ENCODE data around the gene FAM241A.
"Not testable (repeated sequence)": the region's sequence is repeated elsewhere in the genome, so short reads cannot be mapped to it uniquely, and the experiment has no call there.

Gene FAM241A

DNA sequence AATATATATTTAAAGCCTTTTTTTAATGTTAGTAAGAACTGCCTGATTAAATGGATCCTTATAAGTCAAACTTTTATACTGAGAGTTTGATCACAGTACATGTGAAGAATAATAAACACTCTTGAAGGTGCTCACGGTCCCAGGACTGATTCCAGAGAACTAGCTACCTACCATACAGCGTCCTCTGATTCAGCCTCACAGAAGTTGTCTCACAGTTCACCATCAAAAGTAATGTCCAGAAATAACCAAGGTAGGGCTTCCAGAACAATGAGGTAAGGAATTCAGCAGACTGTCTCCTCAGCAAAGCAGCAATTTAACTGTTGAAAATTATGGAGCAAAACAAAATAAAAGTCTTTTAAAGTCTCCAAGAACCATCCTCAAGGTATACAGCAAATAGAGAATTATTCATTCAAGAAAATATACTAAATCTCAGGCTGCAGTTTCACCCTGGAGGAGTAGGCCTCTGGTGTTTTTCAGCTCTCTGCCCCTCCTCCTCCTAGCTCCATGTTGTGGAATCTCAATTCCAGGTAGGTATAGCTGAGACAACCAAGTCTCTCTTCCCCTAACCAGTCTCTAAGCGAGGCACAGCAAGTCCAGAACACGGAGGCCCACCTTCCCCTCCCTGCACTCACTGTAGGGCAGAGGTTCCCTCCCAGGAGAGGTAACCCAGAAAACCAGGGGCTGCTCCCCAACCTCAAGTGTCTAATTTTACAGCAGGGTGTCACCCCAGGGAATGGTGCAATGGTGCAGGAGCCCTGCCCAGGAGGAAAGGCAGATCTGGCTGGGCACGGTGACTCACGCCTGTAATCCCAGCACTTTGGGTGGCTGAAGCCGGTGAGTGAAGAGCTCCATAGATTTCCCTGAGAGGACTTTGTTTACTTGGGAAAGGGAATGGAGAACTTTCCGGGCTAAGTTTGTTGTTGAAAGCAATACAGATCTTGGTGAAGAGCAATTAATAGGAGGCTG, 28.6 kb downstream of the FAM241A start:
- DNase-seq (ENCODE audit: low read depth in 2 of 2) = no peak

GRCh38 chr4:112175840-112176239, 30.6 kb downstream of the FAM241A start:
- DNase-seq (ENCODE audit: low read depth in 2 of 2) = no peak

DNA sequence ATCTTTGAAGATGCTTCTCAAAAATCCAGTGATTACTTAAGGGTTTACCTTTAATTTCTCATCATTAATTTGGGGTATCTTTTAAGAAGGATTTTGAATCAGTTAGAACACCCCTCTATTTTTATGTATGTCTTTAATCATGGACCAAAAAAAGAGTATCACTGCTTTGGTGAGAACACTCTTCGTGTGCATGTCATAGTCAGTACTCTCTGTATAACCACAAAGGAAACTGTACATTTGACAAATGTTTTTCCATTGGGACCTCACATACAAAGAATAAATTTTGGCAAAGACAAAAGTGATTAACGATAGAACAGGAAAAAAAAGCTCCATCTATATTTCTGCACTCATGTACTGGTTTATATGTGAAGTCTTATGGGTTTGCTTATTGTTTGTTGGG, 31.3 kb downstream of the FAM241A start:
- DNase-seq (ENCODE audit: low read depth in 2 of 2) = no peak

- not testable (repeated sequence) for DNase-seq (ENCODE audit: low read depth in 2 of 2)
These were observed 33.5 kb downstream of the FAM241A start for GRCh38 chr4:112178741-112179140.

- DNase-seq (ENCODE audit: low read depth in 2 of 2) = no peak
These were observed 36.2 kb downstream of the FAM241A start for GRCh38 chr4:112181358-112182000.

DNA sequence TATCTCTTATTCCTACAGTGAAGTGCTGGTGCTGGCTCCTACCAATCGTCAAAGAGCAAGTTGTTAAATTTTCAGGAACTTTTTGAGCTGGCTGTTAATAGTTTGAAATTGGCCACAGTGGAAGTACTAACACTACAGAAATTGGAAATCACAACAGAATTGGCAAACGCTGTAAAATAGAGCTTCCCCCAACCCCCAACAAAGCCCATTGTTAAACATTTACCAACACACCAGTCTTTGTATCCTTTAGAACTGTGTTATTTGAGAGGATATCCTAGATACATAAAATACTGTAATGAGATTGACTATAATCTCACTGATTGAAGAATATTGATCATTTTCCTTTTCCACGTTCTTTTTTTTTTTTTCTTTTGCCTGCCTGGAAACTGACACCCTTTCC, 37.4 kb downstream of the FAM241A start:
- DNase-seq (ENCODE audit: low read depth in 2 of 2) = no peak

DNA sequence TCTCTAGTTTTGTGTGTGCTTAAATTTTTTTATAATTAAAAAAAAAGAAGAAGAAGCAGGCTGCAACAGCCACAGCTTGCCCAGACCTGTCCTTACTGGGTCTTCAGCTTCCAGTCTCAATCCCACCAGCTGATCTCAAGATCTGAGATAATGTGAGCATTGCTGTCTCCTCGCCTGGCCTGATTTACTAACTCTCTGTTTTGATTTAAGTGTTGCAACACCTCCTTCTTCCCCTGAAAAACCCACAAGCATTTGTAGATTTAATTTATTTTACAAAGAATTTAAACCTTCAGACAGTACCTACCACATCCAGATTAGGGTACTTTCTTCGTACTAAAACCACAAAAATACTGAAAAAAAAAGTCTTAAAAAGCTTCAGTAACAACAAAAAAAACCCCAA, 38.0 kb downstream of the FAM241A start:
- no peak for DNase-seq (ENCODE audit: low read depth in 2 of 2)

- DNase-seq (ENCODE audit: low read depth in 2 of 2) = no peak
These were observed 39.2 kb downstream of the FAM241A start for GRCh38 chr4:112184438-112184837.

DNA sequence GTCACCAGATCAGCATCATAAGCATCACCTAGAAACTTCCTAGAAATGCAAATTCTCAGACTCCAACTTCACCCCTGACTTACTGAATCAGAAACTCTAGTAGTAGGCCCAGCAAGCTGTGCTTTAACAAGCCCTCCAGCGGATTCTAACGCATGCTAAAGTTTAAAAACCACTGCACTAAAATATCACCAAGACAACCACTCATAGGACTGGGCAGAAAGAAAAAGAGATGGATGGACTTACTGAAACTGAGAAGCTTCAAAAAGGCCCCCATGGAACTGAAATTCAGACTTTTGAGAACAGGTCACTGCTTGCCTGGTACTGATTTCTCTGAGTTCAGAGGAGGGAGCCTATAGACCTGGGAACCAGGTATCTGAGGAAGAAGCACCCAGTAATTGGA, 40.1 kb downstream of the FAM241A start:
- DNase-seq (ENCODE audit: low read depth in 2 of 2) = no peak

DNA sequence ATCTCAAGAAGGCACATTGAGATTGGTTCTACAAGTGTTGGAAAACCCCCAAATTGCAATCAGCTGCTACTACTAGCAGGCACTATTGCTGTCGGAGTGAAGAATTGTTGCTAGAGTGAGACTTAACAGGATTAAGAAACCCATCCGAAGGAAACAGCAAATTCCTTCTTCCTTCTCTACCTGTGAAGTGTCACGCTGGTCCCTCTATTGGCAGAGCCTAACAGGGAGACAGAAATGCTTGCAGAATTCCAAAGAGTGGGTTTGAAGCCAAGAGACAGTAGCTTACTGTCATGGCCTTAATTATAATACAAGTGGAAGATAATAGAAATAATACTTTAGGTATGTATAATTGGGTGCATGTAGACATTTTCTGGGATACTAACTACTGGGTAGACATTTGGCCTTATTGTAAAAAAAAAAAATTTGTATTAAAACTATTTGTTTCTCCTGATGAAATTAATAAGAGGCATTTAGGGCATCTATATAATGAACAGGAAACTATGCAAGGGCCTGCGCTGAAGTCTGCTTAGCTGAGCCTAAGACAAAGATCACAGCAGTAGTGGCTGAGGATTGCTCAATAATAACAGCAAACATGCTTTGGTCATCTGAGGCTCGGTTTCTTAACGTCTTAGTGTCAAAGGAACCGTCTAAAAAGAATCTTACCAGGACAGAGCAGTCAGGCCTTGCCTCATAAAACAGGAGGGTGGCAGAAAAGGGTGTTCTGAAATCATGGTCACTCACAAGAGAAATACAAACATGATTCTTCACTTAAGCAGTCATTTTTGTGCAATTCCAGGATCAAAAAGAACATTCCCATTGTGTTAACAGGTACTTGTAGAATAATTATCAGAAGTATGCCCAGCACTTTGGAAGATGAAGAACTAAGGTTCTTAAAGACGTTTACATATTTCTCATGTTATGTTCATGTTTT, 40.8 kb downstream of the FAM241A start:
- no peak for DNase-seq (ENCODE audit: low read depth in 2 of 2)

DNA sequence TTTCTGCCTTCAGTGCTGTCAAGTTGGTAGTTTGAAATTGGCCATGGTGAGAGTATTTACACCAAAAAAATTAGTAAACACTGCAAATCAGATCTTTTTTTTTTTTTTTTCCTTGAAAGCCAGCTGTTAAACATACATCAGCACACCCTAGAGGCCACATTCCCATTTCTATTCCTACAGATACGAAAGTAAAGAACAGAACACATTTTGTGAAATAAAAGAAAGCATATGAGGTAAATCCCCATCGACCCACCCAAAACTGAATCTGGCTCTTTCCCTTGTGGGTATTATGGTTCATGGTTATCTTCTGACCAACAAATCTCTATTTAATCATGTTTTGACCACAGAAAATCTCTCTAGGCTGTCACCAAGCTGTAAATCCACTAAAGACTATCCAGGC, 44.5 kb downstream of the FAM241A start:
- no peak for DNase-seq (ENCODE audit: low read depth in 2 of 2)

DNA sequence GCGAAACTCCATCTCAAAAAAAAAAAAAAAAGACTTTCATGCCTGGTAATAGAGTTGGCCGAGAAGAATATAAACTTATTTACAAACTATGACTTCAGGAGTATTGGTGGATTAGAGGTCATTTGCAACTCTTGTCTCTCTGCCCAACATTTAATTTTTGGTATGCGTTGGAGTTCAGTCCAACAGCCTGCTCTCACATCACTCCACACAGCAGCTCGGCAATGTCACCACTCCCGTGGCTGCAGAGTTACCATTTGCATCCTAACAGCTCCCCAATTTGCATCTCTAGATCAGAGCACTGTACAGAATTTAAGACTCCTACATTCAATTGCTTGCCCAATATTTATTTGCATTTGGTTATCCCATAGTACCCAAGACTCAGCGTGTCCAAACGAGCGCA, 45.4 kb downstream of the FAM241A start:
- no peak for DNase-seq (ENCODE audit: low read depth in 2 of 2)

- DNase-seq (ENCODE audit: low read depth in 2 of 2) = no peak
These were observed 51.2 kb downstream of the FAM241A start for GRCh38 chr4:112196461-112196860.

DNA sequence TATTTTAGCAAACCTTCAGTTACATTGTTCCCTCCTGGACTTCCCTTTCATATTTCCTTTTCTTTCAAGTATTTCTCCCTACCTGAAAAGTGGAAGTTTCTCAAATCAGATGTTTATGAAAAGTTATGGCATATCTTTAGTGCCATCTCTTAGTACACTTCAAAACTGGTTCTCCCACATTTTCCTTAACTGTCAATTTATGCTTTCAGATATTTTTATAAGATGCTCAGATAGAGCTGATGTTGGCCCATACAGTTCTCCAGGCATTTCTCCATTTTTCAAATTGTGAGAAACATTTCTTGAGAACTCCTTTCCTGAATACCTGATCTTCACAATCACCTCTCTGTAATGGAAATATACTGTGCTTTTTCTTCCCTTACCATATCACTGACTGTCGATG, 53.8 kb downstream of the FAM241A start:
- no peak for DNase-seq (ENCODE audit: low read depth in 2 of 2)

- no peak for DNase-seq (ENCODE audit: low read depth in 2 of 2)
These were observed 56.8 kb downstream of the FAM241A start for GRCh38 chr4:112201915-112202505.

DNA sequence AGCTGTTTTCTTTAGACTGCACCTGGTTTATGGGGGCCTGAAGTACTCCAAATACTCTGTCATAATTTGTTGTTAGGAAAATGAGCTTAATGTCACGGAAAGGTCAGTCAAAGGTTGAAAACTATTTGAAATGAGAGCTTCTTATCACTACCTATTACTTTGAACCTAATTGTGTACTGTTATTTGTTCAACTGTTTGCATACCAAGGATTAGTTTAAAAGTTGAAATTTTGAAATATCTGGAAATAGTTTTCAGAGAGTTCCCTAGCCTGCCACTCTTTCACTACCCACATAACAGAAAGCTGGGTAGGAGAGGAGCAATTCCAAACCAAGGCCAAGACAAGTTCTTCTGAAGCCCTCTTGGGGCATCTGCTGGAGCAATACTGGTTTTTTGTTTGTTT, 58.3 kb downstream of the FAM241A start:
- DNase-seq (ENCODE audit: low read depth in 2 of 2) = no peak

- DNase-seq (ENCODE audit: low read depth in 2 of 2) = no peak
These were observed 61.2 kb downstream of the FAM241A start for GRCh38 chr4:112206431-112206830.

- DNase-seq (ENCODE audit: low read depth in 2 of 2) = not testable (repeated sequence)
These were observed 63.2 kb downstream of the FAM241A start for GRCh38 chr4:112208137-112209095.

DNA sequence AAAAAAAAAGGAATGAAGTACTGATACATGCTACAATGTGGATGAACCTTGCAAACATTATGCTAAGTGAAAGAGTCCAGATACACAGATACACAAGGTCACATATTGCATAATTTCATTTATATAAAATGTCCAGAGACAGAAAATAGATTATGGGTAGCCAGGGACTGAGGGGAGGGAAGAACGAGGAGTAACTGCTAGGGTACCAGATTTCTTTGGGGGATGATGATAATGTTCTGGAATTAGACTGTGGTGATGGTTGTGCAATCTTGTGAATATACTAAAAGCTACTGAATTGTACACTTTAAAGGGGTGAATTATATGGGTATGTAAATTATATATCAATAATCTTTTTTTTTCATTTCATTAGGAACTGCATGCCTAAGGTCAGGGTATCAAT, 65.5 kb downstream of the FAM241A start:
- no peak for DNase-seq (ENCODE audit: low read depth in 2 of 2)

DNA sequence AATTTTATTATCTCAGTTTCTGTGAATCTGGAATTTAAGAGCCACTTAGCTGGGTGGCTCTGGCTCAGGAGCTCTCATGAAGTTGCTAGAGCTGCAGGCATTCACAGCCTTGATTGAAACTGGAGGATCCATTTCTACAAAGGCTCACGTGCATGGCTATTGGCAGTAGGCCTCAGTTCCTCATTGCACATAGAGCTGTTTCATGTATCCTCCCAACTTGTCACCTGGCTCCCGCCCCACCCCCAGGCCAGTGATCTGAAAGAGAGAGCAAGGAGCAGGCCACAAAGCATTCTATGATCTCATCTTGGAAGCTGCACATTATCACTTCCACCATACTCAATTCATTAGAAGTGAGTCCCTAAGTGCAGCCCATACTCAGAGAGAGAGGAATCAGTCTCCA, 67.8 kb downstream of the FAM241A start:
- DNase-seq (ENCODE audit: low read depth in 2 of 2) = no peak

Measured in stimulated activated CD8-positive, alpha-beta memory T cell treated with anti-CD3 and anti-CD28 coated beads, Interleukin-15, amount 100 ng/mL, for 48 hours (primary cell).